Cerebellar cortex (tissue), 1 donor: Measurements from ENCODE around the gene GADD45GIP1.
"Not testable (repeated sequence)": the region's sequence is repeated elsewhere in the genome, so short reads cannot be mapped to it uniquely, and the experiment has no call there.

Experiments used
- DNase-seq: peaks from one replicate; pipeline ENCODE4 v3.0.0-alpha.2; 2015; ENCODE audit warnings: low spot score

The GADD45GIP1 gene

DNA sequence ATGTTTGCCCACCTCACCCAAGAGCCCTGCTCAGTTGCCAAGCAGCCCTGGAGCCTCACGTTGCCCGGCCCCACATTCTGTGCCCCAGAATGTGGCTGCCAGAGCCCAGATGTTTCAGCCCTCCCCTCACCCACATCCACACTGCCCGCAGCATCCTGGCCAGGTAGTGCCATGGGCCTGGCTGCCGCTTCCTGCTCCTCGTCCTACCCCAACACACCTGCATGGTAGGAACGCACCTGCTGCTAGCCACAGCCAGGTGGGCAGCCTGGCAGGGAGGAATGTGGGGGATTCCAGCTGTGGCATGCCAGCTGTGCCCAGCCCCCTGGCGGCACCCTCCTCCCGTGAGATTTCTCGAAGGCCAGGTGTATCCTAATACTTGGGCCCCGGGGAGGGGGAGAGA is 30.8 kb upstream of the GADD45GIP1 start:
- no peak for DNase-seq

DNA sequence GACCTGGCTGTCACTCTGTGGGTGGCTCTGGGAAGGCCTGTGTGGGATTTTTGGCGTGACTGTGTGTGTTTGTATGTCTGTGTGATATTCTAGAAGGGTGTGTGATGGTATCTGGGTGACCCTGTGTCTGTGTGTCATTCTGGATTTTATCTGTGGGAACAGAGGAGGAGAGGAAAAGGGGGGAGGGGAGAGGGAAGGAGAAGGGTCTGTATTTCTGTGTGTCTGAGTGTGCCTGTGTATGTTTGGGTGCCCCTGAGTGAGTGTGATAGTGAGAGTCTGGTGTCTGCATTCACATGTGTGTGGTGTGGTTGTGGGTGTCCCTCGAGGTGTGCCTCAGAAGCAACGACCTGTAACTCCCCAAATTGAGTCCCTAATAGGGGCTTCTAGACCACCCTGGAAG is 30.2 kb upstream of the GADD45GIP1 start:
- DNase-seq: no peak

DNA sequence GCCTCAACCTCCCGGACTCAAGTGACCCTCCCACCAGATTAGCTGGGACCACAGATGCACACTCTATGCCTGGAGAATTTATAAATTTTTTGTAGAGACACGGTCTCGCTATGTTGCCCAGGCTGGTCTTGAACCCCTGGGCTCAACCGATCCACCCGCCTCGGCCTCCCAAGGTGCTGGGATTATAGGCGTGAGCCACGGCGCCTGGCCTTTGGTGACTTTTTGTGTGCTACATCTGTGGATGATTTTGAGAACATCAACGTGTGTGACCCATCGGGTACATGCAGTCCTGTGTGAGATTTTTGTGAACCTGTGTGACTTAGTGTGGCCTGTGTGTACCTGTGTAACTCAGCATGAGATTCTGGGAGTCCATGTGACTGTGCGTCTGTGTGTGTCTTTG is 29.7 kb upstream of the GADD45GIP1 start:
- DNase-seq: no peak

DNA sequence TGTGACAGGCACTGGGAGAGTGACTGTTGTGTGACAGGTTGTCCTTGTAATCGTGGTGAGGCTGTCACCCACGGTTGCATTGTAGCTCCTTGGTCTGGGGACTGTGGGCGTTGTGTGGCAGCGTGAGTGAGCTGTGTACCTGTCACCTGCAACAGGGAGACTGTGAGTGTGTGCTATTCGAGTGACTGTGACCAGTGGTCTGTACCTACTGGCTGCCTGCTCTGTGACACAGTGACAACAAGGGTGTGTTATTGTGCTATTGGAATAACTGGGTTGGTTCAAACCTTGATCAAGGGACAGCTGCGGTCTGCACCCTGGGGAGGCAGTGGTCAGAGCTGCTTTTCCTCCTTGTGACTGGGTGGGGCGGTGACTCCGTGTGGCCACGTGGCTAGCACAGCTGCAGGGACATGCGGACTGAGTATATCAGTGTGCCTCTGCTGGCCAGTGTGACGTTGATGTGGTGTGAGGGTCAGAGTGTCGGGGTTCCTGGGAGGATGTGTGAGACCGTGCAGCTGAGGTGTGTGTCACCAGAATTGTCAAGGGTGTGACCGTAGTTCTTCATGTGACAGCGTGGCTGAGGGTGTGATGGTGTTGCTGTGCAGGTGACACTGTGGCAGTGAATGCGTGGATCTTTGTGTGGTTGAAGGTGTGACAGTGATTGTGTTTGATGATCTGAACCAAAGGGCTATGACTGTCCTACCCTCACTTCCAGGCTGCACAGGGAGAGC is 28.2 kb upstream of the GADD45GIP1 start:
- no peak for DNase-seq

DNA sequence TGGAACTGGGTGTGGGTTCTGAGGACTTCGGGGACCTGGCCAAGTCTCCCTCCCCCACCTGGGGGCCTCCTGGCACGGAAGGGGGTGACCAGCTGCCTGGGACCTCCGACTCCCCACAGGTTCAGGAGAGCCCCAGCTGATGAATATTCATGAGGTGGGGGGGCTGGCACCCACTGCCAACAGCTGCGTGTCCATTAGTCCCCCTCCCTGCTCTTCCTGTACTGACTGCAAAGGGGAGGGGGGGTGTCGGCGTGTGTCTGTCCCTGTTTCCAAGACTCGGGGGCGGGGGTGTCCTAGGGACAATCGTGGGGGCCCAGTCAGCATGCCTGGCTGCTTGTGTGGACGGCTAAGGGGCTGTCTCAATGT is 27.6 kb upstream of the GADD45GIP1 start:
- DNase-seq: no peak

DNA sequence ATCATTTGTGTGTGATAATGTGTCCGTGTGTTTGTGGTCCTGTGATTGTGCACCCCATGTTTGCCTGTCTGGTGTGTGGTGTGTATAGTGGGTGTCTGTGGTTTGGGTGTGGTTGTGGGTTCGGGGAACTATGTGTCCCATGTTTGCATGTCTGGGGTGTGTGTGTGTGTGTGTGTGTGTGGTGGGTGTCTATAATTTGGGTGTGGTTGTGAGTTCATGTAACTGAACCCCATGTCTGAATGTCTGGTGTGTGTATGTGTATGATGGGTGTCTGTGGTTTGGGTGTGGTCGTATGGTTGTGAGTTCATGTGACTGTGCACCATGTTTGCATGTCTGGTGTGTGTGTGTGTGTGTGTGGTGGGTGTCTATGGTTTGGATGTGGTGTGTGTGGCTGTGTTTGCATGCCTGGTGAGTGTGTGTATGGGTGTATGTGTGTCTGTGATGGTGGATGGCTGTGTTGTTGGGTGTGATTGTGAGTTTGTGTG is 27.2 kb upstream of the GADD45GIP1 start:
- DNase-seq: no peak

DNA sequence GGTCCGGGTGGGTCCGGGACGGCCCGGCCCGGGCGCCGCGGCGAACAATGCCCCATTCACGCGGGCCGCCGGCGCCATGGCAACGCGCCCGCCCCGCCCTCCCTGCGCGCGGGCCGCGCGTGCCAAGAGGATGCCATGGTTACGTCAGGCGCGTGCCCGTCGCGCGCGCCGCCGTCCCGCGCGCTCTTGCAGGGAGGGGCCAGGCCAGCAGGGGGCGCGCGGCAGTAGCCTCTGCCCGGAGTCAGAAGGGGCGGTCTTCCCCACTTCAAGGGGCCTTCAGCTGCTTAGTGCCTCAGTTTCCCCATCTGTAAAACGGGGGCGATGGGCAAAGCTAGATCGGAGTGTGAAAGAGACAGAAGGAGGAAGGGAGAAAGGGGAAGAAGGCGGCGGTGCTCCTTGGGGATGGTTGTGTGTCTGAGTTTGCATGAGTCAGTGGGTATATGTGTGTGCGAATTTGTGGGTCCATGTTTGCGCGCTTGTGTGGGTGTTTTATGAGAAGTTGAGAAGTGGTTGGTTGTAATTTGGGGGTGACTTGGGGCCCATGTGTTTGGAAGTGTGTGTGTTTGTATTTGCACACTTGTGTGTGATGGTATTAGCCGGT is 26.6 kb upstream of the GADD45GIP1 start:
- DNase-seq: peak; percentile 66

DNA sequence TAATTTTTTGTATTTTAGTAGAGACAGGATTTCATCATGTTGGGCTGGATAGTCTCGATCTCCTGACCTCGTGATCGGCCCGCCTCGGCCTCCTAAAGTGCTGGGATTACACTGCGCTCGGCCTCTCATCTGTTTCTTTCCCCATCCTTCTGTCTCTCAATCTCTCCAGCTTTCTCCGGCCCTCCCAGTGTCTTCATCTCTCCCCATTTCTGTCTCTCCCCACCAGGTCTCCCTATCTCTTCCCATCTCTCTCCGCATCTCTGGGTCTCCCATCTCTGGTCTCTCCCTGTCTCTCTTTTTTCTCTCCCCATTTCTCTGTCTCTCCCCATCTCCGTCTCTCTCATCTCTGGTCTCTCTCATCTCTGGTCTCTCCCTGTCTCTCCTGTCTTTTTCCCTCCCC is 26.1 kb upstream of the GADD45GIP1 start:
- DNase-seq: no peak

DNA sequence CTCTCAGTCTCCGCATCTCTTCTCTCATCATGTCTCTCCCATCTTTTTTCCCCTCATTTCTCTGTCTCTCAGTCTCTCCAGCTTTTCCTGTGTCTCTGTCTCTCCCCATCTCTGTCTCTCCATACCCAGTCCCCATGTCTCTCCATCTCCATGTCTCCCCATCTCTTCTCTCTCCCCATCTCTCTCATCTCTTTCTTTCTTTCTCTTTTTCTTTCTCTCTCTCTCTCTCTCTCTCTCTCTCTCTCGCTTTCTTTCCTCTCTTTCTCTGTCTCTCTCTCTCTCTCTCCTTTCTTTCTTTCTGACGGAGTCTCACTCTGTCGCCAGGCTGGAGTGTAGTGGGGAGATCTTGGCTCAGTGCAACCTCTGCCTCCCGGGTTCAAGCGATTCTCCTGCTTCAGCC is 25.6 kb upstream of the GADD45GIP1 start:
- DNase-seq: no peak

DNA sequence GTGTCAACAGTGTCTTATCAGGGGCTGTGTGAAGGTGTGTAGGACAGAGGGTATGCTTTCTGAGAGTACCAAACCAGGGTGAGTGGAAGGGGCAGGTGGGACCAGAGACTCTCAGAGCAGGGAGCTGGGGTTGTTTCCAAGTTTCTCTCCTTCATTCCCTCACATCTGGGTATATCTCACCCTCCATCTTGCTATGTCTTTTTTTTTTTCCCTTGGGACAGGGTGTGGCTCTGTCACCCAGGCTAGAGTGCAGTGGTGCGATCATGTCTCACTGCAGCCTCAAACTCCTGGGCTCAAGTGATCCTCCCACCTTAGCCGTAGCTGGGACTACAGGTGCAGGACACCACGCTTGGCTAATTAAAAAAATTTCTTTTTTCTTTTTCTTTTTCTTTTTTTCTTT is 23.0 kb upstream of the GADD45GIP1 start:
- no peak for DNase-seq

DNA sequence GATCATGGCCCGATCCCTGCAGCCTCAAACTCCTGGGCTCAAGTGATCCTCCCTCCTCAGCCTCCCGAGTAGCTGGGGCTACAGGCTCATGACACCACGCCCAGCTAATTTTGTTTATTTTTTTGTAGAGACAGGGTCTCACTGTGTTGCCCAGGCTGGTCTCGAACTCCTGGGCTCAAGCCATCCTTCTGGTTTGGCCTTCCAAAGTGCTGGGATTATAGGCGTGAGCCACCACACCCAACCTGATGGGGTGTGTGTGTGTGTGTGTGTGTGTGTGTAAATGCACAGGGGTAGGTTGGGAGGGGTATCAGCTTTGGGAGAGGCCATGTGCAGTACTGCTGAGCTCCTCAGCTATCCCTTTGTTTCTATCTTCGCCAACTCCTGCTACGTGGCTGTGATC is 19.1 kb upstream of the GADD45GIP1 start:
- not testable (repeated sequence) for DNase-seq

DNA sequence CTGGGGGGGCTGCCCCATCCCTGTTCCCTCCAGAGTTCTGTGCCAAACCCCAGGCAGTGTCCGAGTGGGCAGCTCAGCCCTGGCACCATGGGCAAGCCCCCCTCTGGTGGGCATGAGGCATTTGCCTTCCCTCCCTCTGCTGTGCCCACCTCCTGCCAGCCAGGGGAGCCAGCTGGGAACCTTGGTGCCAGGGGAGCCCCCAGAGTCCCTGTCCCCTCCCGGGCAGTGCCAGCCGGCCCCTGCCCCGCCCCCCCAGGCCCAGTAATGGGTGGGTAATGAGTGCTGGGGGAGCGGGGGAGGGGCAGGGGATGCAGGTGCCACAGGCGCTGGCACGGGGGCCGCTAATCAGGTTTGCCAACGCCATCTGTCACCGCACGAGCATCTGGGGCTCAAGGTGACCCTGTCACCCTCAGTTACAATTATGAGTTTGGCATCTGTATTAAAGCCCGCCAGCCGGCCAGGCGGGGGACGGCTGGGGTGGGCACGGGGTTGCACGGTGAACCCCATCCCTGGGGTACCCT is 18.3 kb upstream of the GADD45GIP1 start:
- DNase-seq: no peak

DNA sequence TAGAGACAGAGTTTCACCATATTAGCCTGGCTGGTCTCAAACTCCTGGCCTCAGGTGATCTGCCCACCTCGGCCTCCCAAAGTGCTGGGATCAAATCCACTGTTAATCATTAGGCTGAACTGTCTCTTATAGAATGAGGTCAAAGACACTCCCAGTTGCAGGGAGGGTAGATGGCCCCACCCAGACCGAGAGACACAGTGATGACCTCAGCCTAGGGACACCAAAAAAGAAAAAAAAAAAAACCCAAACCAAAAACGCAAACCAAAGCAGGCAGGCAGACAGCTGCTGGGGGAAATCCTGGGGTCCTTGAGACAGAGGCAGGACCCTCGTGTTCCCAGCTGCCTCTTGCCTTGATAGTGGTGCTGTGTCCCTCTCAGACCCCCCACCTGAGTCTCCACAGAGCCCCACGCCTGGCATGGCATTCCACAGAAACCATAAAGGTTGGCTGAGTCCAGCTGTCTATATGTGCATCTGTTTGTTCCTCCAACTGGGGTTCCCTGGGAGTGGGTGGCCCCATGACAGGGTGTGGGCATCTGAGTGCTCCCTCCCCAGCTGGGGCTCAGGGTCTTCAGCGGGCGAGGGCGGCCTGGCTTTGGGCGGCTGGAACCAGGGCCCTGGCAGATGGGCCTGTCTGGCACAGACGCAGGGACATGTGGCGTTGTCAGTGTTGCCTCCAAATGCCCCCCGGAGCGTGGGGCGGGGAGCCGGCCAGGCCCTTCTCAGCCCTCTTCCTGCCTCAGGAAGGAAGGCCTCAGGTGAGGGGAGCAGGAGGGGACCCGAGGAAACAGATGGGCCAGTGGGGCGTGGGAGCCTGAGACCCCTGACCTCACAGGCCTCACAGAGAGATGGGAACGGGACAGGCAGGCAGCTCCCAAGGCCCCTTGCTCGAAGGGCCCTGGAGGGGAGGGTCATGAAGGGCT is 17.5 kb upstream of the GADD45GIP1 start:
- peak; percentile 85 for DNase-seq

DNA sequence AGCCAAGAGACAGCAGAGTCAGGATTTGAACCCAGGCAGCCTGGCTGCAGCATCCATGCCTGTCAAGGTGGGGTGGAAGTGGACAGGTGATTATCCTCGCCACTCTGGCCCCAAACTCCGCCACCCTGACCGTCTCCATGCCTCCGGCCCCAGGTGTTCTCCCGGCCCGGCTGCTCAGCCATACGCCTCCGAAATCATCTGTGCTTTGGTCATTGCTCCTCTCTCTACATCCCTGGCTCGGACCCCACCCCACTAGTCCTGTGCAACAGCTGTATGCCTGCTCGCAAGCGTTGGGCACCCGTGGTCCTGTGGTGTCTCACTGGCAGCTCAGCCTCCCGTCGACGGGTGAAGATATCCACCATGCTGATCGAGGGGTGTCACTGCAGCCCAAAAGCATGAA is 16.2 kb upstream of the GADD45GIP1 start:
- DNase-seq: no peak

DNA sequence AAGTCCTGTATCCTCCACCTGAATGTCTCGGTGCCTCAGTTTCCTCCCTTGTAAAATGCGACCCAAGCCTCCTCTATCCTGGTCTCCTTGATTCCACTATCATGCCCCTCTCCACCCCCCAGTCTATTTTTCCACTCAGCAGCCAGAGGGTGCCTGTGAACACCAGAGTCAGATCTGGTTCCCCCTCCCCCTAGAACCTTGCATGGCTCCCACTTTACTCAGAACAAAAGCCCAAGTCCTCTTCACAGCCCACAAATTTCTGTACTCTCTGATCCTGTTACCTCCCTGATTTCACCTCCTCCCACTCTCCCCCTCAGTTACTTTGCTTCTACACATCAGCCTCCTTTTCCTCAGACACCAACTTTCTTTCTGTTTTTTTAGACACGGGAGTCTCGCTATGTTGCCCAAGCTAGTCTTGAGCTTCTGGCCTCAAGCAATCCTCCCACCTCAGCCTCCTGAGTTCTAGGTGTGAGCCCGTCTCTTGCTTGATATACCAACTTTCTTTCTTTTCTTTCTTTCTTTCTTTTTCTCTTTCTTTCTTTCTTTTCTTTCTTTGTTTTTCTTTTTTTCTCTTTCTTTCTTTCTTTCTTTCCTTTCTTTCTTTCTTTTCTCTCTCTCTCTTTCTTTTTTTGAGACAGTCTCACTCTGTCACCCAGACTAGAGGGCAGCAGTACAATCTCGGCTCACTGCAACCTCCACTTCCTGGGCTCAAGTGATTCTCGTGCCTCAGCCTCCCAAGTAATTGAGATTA is 13.2 kb upstream of the GADD45GIP1 start:
- DNase-seq: no peak

DNA sequence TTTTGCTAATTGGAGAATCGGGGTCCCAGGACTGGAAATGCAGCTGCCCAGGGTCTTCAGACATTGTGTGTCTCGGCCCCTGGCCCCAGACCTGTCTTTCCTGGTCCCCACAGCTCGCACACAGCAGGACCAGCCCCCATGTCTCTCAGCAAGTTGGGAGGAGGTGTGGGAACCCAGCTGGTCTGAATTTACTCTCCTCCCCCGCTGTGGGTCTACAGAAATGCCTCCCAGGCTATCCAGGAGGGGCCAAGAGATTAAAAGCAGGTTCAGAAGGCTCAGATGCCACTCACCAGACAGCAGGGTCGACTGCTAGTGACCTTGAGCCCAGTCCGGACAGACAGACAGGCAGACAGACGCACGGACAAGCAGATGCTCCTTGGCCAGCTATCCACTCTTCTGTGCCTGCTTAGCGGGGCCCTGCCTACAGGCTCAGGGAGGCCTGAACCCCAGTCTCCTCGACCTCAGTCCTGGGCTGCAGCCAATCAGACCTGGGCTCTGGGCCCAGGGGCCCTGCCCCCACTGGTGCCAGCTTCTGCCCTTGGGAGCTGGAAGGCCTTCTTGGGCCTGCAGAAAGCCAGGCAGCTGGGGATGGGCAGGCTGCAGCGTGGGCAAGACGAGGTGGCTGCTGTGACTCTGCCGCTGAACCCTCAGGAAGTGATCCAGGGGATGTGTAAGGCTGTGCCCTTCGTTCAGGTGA is 12.4 kb upstream of the GADD45GIP1 start, which contains the start of gene DAND5:
DAND5 (plus strand) TSS at position 285 of the 697 bp plus-strand sequence; CDS start at position 370, 85 bp downstream.
- DNase-seq: no peak

DNA sequence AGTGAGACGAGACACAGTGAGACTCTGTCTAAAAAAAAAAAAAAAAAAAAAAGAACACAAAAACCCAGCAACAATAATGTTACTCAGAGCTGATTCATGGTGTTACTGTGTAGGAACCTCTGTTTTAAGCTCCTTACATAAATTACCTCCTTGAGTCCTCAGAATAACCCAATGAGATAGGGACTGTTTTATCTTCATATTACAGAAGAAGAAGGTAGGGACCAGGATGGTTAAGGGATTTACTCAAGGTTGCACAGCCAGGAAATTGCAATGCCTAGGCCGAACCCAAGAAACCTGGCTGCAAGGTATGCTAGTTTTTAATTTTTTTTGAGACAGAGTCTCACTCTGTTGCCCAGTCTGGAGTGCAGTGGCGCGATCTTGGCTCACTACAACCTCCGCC is 10.9 kb upstream of the GADD45GIP1 start:
- DNase-seq: no peak

DNA sequence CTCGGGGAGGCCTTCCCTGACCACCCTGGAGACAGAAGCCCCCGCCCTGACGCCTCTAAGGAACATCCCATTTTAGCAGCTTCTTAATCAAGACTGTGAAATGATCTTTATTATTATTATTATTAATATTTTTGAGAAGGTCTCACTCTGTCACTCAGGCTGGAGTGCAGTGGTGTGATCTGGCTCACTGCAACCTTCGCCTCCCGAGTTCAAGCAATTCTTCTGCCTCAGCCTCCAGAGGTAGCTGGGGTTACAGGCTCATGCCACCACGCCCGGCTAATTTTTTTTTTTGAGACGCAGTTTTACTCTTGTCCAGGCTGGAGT is 8.8 kb upstream of the GADD45GIP1 start:
- no peak for DNase-seq

DNA sequence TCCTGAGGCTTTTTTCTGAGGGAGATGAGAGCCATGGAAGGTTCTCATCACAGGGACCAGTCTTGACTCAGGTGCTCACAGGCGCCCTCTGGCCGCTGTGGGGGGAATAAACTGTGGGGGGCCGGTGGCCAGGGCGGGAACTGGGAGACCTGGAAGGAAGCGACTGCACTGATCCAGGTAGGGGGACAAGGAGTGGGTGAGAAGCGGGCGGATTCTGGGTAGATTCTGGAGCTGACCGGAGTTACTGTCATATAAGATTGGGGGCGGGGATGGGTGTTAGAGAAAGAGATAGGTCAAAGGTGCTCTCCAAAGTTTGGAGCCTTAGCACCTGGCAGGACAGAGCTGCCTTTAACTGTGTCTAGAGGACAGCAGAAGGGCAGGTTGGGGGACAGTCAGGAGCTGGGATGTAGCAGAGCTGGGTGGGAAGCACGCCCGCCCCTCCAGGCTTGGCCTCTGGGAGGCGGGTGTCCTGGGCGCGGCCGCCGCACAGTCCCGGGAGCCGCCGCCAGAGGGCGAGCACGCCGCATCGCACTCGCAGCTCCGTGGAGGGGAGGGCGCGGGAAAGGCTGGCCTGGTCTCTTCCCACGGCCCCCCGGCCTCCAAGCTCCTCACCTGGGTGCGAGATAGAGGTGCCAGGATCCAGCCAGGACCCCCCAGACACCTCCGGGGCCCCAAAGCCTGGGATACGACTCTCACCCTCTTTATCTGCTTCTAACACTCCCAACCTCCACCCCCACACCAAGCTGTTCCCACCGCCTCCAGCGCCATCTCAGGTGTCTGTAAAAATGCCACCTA is 8.2 kb upstream of the GADD45GIP1 start:
- DNase-seq: peak; percentile 82

DNA sequence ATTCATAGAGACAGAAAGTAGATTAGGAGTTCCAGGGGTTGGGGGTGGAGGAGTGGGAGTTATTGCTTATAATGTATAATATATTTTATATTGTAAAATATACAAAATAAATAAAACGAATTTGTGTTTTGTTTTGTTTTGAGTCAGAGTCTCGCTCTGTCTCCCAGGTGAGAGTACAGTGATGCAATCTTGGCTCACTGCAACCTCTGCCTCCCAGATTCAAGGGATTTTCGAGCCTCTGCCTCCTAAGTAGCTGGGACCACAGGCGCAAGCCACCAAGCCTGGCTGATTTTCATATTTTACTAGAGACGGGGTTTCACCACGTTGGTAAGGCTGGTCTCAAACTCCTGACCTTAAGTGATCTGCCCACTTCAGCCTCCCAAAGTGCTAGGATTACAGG is 2.5 kb upstream of the GADD45GIP1 start:
- no peak for DNase-seq
